Neural crest cell (in vitro differentiated cells): ENCODE results near the gene PRCP. TPM values are rescaled to one million over a fixed set of nuclear protein-coding genes. Genes with fewer than 3 reads are reported as not detected.

Experiments
- DNase-seq: peaks from one replicate; pipeline ENCODE4 v3.0.0; 2021; ENCODE audit warnings: low read depth, mixed read lengths, low spot score
- H3K27ac Mint-ChIP-seq: one replicate; pipeline ENCODE4 v1.8.0; 2021; ENCODE audit warnings: mild to moderate bottlenecking, mixed read lengths; ENCODE audit not compliant: unreplicated experiment
- H3K27me3 Mint-ChIP-seq: 2 replicates; pipeline ENCODE4 v1.8.0; 2021; ENCODE audit warnings: low read depth, mild to moderate bottlenecking, mixed read lengths
- H3K36me3 Mint-ChIP-seq: 2 replicates; pipeline ENCODE4 v1.8.0; 2021; ENCODE audit warnings: low read depth, mild to moderate bottlenecking, mixed read lengths
- H3K4me1 Mint-ChIP-seq: 2 replicates; pipeline ENCODE4 v1.8.0; 2021; ENCODE audit warnings: mixed read lengths
- H3K4me3 Mint-ChIP-seq: one replicate; pipeline ENCODE4 v1.8.0; 2021; ENCODE audit warnings: mild to moderate bottlenecking, mixed read lengths
- H3K9me3 Mint-ChIP-seq: 2 replicates; pipeline ENCODE4 v1.8.0; 2021; ENCODE audit warnings: mixed read lengths
- total RNA-seq: library from RNA; stranded (reverse); gene quantifications from 2 replicates; pipeline ENCODE4 v1.2.1, GENCODE V29; 2021
- TF ChIP-seq, protein P1 (sequence below): fragments of 200-600 bp; sonication (generic); conservative IDR thresholded peaks from 2 replicates; pipeline ENCODE4 v1.5.0; 2021; ENCODE audit warnings: antibody characterized with exemption, mild to moderate bottlenecking

PRCP gene
- total RNA-seq, 1 donor from 2014 or later, result 59.8 TPM

DNA sequence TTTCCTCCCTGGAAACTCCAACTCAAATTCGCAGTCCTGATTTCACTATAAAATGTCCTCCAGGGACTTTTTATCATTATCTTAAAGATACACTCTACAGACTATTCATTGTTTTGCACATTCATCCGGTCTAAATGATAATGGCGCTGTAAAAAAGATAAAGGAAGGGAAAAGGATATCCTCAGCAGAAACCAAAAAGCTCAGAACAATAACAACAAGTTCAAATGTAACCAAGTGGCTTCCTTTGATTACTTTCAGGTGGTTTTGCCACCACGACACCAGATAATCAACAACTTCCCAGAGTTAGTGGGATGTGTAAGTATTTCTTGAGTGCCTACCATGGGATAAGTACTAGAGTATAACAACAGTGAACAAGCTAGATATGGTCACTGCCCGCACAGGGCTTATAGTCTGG is 26.3 kb downstream of the PRCP start:
- no peaks in the 10 kb centered on the region for H3K27me3 Mint-ChIP-seq
- H3K4me3 Mint-ChIP-seq, result no peak overlapping the region
- H3K27ac Mint-ChIP-seq, result no peak overlapping the region
- TF ChIP-seq, protein P1, sequence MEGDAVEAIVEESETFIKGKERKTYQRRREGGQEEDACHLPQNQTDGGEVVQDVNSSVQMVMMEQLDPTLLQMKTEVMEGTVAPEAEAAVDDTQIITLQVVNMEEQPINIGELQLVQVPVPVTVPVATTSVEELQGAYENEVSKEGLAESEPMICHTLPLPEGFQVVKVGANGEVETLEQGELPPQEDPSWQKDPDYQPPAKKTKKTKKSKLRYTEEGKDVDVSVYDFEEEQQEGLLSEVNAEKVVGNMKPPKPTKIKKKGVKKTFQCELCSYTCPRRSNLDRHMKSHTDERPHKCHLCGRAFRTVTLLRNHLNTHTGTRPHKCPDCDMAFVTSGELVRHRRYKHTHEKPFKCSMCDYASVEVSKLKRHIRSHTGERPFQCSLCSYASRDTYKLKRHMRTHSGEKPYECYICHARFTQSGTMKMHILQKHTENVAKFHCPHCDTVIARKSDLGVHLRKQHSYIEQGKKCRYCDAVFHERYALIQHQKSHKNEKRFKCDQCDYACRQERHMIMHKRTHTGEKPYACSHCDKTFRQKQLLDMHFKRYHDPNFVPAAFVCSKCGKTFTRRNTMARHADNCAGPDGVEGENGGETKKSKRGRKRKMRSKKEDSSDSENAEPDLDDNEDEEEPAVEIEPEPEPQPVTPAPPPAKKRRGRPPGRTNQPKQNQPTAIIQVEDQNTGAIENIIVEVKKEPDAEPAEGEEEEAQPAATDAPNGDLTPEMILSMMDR, result no peak
- H3K36me3 Mint-ChIP-seq, result peaks cover 30% of the 10 kb centered on the region
- no peaks in the 10 kb centered on the region for H3K4me1 Mint-ChIP-seq
- DNase-seq, result no peak
- peaks cover 11% of the 10 kb centered on the region for H3K9me3 Mint-ChIP-seq

GRCh38 chr11:82872377-82873150 is 27.7 kb downstream of the PRCP start:
- no peak overlapping the region for H3K4me3 Mint-ChIP-seq

GRCh38 chr11:82871646-82872045 is 28.6 kb downstream of the PRCP start:
- Mint-ChIP-seq H3K27ac (no peak overlapping the region), H3K4me1 (peaks cover 6% of the 10 kb centered on the region), H3K27me3 (no peaks in the 10 kb centered on the region), H3K9me3 (peaks cover 2% of the 10 kb centered on the region), H3K36me3 (peaks cover 12% of the 10 kb centered on the region), H3K4me3 (no peak overlapping the region)
- TF ChIP-seq, protein P1, result no peak
- DNase-seq, result no peak

More at GRCh38 chr11:82872377-82873150, 27.7 kb downstream of the PRCP start:
- Mint-ChIP-seq H3K4me1 (peaks cover 2% of the 10 kb centered on the region), H3K27ac (no peak overlapping the region), H3K36me3 (peaks cover 17% of the 10 kb centered on the region), H3K9me3 (peaks cover 5% of the 10 kb centered on the region), H3K27me3 (no peaks in the 10 kb centered on the region)
- DNase-seq, result no peak
- TF ChIP-seq, protein P1, result no peak

- Mint-ChIP-seq H3K36me3 (no peaks in the 10 kb centered on the region), H3K4me3 (no peak overlapping the region), H3K27ac (no peak overlapping the region), H3K27me3 (no peaks in the 10 kb centered on the region), H3K4me1 (peaks cover 6% of the 10 kb centered on the region), H3K9me3 (no peaks in the 10 kb centered on the region)
- DNase-seq, result no peak
- TF ChIP-seq, protein P1, result no peak
These were observed 30.6 kb downstream of the PRCP start for GRCh38 chr11:82869657-82870056.

- no peaks in the 10 kb centered on the region for H3K36me3 Mint-ChIP-seq
- DNase-seq, result peak; percentile 90
- no peak overlapping the region for H3K4me3 Mint-ChIP-seq
- TF ChIP-seq, protein P1, result peak; percentile 88
- no peaks in the 10 kb centered on the region for H3K27me3 Mint-ChIP-seq
- peak overlapping the region; percentile 2 for H3K27ac Mint-ChIP-seq
- H3K4me1 Mint-ChIP-seq, result peaks cover 11% of the 10 kb centered on the region
- no peaks in the 10 kb centered on the region for H3K9me3 Mint-ChIP-seq
These were observed 32.6 kb downstream of the PRCP start for GRCh38 chr11:82867495-82868082.
